Measurements from ENCODE around the gene STK17A.

STK17A gene

GRCh38 chr7:43646603-43647338 lies 63.9 kb downstream of the STK17A start:
- no peak for TF ChIP-seq CTCF (IDR thresholded peaks at IDR 0.05; ENCODE audit: insufficient read depth, low read length, missing control alignments)
- H3K4me3 ChIP-seq (ENCODE audit: low read depth, low read length) = peak overlapping the region; percentile 44
- ChIA-PET CTCF (interaction anchor here (1.2 to 5.1 kb wide), 5 partner anchors 14 to 193 kb away, joined by 3 to 38 read pairs (median 9); partner anchors contain the start of gene STK17A), POLR2A (interaction anchor here (0.7 to 1.9 kb wide), 3 partner anchors 12 to 64 kb away, joined by 3 to 6 read pairs (median 4); partner anchors contain the start of gene STK17A)
- DNase-seq (ENCODE audit: low read depth, low spot score) = no peak

GRCh38 chr7:43647339-43647672 lies 64.4 kb downstream of the STK17A start:
- ChIA-PET CTCF (interaction anchor here (1.2 to 5.1 kb wide), 6 partner anchors 13 to 192 kb away, joined by 3 to 38 read pairs (median 6); partner anchors contain the start of gene STK17A), POLR2A (interaction anchor here (0.7 to 1.9 kb wide), 8 partner anchors 46 to 75 kb away, joined by 4 to 16 read pairs (median 6); partner anchors contain the start of gene STK17A)

GRCh38 chr7:43647673-43648472 lies 65.0 kb downstream of the STK17A start:
- ChIA-PET CTCF (interaction anchor here (1.2 to 5.1 kb wide), 7 partner anchors 9 to 191 kb away, joined by 3 to 38 read pairs (median 7); partner anchors contain the start of gene STK17A), POLR2A (interaction anchor here (0.8 to 1.9 kb wide), 10 partner anchors 8 to 75 kb away, joined by 3 to 16 read pairs (median 5); partner anchors contain the start of gene STK17A)
- peak; percentile 99 for DNase-seq (ENCODE audit: low read depth, low spot score)
- H3K4me3 ChIP-seq (ENCODE audit: low read depth, low read length) = peak overlapping the region; percentile 44
- no peak for TF ChIP-seq CTCF (IDR thresholded peaks at IDR 0.05; ENCODE audit: insufficient read depth, low read length, missing control alignments)

More at GRCh38 chr7:43647339-43647672, 64.4 kb downstream of the STK17A start:
- DNase-seq (ENCODE audit: low read depth, low spot score) = peak; percentile 81
- H3K4me3 ChIP-seq (ENCODE audit: low read depth, low read length) = peak overlapping the region; percentile 44
- no peak for TF ChIP-seq CTCF (IDR thresholded peaks at IDR 0.05; ENCODE audit: insufficient read depth, low read length, missing control alignments)

- POLR2A ChIA-PET = interaction anchor here (0.8 to 1.4 kb wide), 9 partner anchors 9 to 76 kb away, joined by 3 to 16 read pairs (median 5); partner anchors contain the start of gene STK17A
- CTCF ChIA-PET = interaction anchor here (0.8 to 5.1 kb wide), 11 partner anchors 10 to 191 kb away, joined by 3 to 38 read pairs (median 9); partner anchors contain the start of gene STK17A
- DNase-seq (ENCODE audit: low read depth, low spot score) = no peak
- no peak for TF ChIP-seq CTCF (IDR thresholded peaks at IDR 0.05; ENCODE audit: insufficient read depth, low read length, missing control alignments)
- H3K4me3 ChIP-seq (ENCODE audit: low read depth, low read length) = no peak overlapping the region
These were observed 65.8 kb downstream of the STK17A start for GRCh38 chr7:43648473-43649406.

GRCh38 chr7:43649755-43650274 lies 66.9 kb downstream of the STK17A start:
- DNase-seq (ENCODE audit: low read depth, low spot score) = no peak
- H3K4me3 ChIP-seq (ENCODE audit: low read depth, low read length) = no peak overlapping the region
- ChIA-PET POLR2A (interaction anchor here (1.0 to 1.6 kb wide), 2 partner anchors 67 to 220 kb away, joined by 4 to 6 read pairs; partner anchors contain the start of genes MRPS24 and STK17A), CTCF (interaction anchor here (1.0 to 3.0 kb wide), 7 partner anchors 11 to 190 kb away, joined by 3 to 13 read pairs (median 7); partner anchors contain the start of gene STK17A)
- TF ChIP-seq CTCF (IDR thresholded peaks at IDR 0.05; ENCODE audit: insufficient read depth, low read length, missing control alignments) = no peak

All from AG04449 (cell line).